ENCODE measurements around the gene WDR33.
"Not testable (repeated sequence)": the region's sequence is repeated elsewhere in the genome, so short reads cannot be mapped to it uniquely, and the experiment has no call there.

Gene WDR33

DNA sequence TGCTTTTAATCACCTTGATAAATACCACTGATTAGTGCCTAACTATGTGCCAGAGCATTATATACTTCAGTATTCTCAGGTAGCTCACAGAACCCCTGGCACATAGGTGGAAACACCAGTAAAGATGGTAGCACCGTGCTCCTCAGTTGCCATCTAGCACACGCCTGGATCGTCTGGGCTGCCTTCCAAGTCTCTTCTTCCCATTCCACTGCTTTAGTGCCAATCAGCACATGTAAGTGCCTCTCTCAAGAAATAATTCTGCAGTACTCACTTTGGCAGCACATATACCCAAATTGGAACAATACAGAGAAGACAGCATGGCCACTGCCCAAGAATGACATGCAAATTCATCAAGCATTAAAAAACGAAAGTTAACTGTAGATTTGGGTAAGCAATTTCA lies 34.0 kb upstream of the WDR33 start:
- DNase-seq (ENCODE audit: low read depth, low spot score), result no peak
- Histone ChIP-seq H3K9me3 (ENCODE audit: insufficient read depth, low read length) (no peaks in the 10 kb centered on the region), H3K4me1 (ENCODE audit: insufficient read depth, insufficient read length) (no peaks in the 10 kb centered on the region), H3K4me3 (ENCODE audit: insufficient read length, low read depth) (no peak overlapping the region), H3K9ac (ENCODE audit: insufficient read length, low read depth) (no peak overlapping the region), H3K36me3 (ENCODE audit: insufficient read depth, insufficient read length, low read length) (peaks cover 55% of the 10 kb centered on the region), H3K27me3 (ENCODE audit: insufficient read depth, insufficient read length) (no peaks in the 10 kb centered on the region)
- TF ChIP-seq SUZ12 (IDR thresholded peaks at IDR 0.05; ENCODE audit: extremely low read depth, insufficient read depth, insufficient read length) (no peak), YY1 (IDR thresholded peaks at IDR 0.05; ENCODE audit: insufficient read depth, insufficient read length) (no peak), ZNF274 (IDR thresholded peaks at IDR 0.05; ENCODE audit: low read depth, low read length) (no peak)

GRCh38 chr2:127843677-127844076 lies 32.7 kb upstream of the WDR33 start:
- Histone ChIP-seq H3K4me3 (ENCODE audit: insufficient read length, low read depth) (no peak overlapping the region), H3K4me1 (ENCODE audit: insufficient read depth, insufficient read length) (no peaks in the 10 kb centered on the region), H3K27me3 (ENCODE audit: insufficient read depth, insufficient read length) (no peaks in the 10 kb centered on the region), H3K36me3 (ENCODE audit: insufficient read depth, insufficient read length, low read length) (peaks cover 42% of the 10 kb centered on the region), H3K9me3 (ENCODE audit: insufficient read depth, low read length) (no peaks in the 10 kb centered on the region), H3K9ac (ENCODE audit: insufficient read length, low read depth) (no peak overlapping the region)
- DNase-seq (ENCODE audit: low read depth, low spot score), result no peak
- TF ChIP-seq ZNF274 (IDR thresholded peaks at IDR 0.05; ENCODE audit: low read depth, low read length) (no peak), YY1 (IDR thresholded peaks at IDR 0.05; ENCODE audit: insufficient read depth, insufficient read length) (no peak), SUZ12 (IDR thresholded peaks at IDR 0.05; ENCODE audit: extremely low read depth, insufficient read depth, insufficient read length) (no peak)

DNA sequence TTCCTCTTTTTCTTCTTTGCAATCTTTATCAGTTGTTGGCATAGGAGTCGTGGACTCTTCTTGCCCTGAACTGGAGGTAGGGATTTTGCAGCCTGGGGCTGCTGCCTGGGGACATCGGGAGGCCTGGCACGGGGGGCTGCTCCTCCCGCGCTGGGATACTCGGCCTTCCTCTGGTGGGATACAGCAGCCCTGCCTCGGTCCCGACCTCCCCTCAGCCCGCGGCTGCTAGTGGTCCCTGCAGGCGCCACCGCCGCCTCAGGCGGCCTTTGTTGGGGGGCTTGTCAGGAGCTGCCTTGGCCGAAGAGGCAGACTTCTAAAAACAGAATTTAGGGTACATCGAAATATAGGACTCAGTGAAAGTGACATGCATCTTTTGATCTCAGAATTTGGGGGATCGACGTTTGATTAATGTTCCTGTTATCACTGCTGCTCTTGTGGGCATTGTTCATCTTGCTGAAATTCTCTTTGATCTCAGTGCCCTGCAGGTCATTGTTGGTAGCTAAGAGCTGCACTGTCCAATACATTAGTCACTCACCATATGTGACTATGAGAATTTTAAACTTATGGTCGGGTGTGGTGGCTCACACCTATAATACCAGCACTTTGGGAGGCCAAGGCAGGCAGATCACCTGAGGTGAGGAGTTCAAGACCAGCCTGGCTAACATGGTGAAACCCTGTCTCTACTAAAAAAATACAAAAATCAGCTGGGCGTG lies 30.7 kb upstream of the WDR33 start:
- Histone ChIP-seq H3K4me3 (ENCODE audit: insufficient read length, low read depth) (no peak overlapping the region), H3K36me3 (ENCODE audit: insufficient read depth, insufficient read length, low read length) (peaks cover 23% of the 10 kb centered on the region), H3K4me1 (ENCODE audit: insufficient read depth, insufficient read length) (no peaks in the 10 kb centered on the region), H3K9me3 (ENCODE audit: insufficient read depth, low read length) (no peaks in the 10 kb centered on the region), H3K27me3 (ENCODE audit: insufficient read depth, insufficient read length) (no peaks in the 10 kb centered on the region), H3K9ac (ENCODE audit: insufficient read length, low read depth) (no peak overlapping the region)
- TF ChIP-seq YY1 (IDR thresholded peaks at IDR 0.05; ENCODE audit: insufficient read depth, insufficient read length) (no peak), SUZ12 (IDR thresholded peaks at IDR 0.05; ENCODE audit: extremely low read depth, insufficient read depth, insufficient read length) (no peak), ZNF274 (IDR thresholded peaks at IDR 0.05; ENCODE audit: low read depth, low read length) (no peak)
- DNase-seq (ENCODE audit: low read depth, low spot score), result no peak

GRCh38 chr2:127840893-127841292 lies 29.9 kb upstream of the WDR33 start:
- no peaks in the 10 kb centered on the region for H3K27me3 ChIP-seq (ENCODE audit: insufficient read depth, insufficient read length)
- no peaks in the 10 kb centered on the region for H3K4me1 ChIP-seq (ENCODE audit: insufficient read depth, insufficient read length)
- peaks cover 16% of the 10 kb centered on the region for H3K36me3 ChIP-seq (ENCODE audit: insufficient read depth, insufficient read length, low read length)
- no peak for DNase-seq (ENCODE audit: low read depth, low spot score)
- H3K9ac ChIP-seq (ENCODE audit: insufficient read length, low read depth), result no peak overlapping the region
- TF ChIP-seq YY1 (IDR thresholded peaks at IDR 0.05; ENCODE audit: insufficient read depth, insufficient read length) (no peak), SUZ12 (IDR thresholded peaks at IDR 0.05; ENCODE audit: extremely low read depth, insufficient read depth, insufficient read length) (no peak), ZNF274 (IDR thresholded peaks at IDR 0.05; ENCODE audit: low read depth, low read length) (no peak)
- H3K4me3 ChIP-seq (ENCODE audit: insufficient read length, low read depth), result no peak overlapping the region
- H3K9me3 ChIP-seq (ENCODE audit: insufficient read depth, low read length), result no peaks in the 10 kb centered on the region

- Histone ChIP-seq H3K36me3 (ENCODE audit: insufficient read depth, insufficient read length, low read length) (no peaks in the 10 kb centered on the region), H3K27me3 (ENCODE audit: insufficient read depth, insufficient read length) (peaks cover 2% of the 10 kb centered on the region), H3K9me3 (ENCODE audit: insufficient read depth, low read length) (no peaks in the 10 kb centered on the region), H3K9ac (ENCODE audit: insufficient read length, low read depth) (no peak overlapping the region), H3K4me3 (ENCODE audit: insufficient read length, low read depth) (no peak overlapping the region), H3K4me1 (ENCODE audit: insufficient read depth, insufficient read length) (peaks cover 3% of the 10 kb centered on the region)
- no peak for TF ChIP-seq YY1 (IDR thresholded peaks at IDR 0.05; ENCODE audit: insufficient read depth, insufficient read length)
- no peak for TF ChIP-seq SUZ12 (IDR thresholded peaks at IDR 0.05; ENCODE audit: extremely low read depth, insufficient read depth, insufficient read length)
- no peak for TF ChIP-seq ZNF274 (IDR thresholded peaks at IDR 0.05; ENCODE audit: low read depth, low read length)
- no peak for DNase-seq (ENCODE audit: low read depth, low spot score)
These were observed 24.0 kb upstream of the WDR33 start for GRCh38 chr2:127834951-127835350.

GRCh38 chr2:127829845-127830246 lies 18.9 kb upstream of the WDR33 start:
- peaks cover 2% of the 10 kb centered on the region for H3K27me3 ChIP-seq (ENCODE audit: insufficient read depth, insufficient read length)
- DNase-seq (ENCODE audit: low read depth, low spot score), result peak; percentile 77
- H3K36me3 ChIP-seq (ENCODE audit: insufficient read depth, insufficient read length, low read length), result no peaks in the 10 kb centered on the region
- peaks cover 3% of the 10 kb centered on the region for H3K4me1 ChIP-seq (ENCODE audit: insufficient read depth, insufficient read length)
- H3K9ac ChIP-seq (ENCODE audit: insufficient read length, low read depth), result peak overlapping the region; percentile 5
- peaks cover 40% of the 10 kb centered on the region for H3K9me3 ChIP-seq (ENCODE audit: insufficient read depth, low read length)
- no peak overlapping the region for H3K4me3 ChIP-seq (ENCODE audit: insufficient read length, low read depth)
- no peak for TF ChIP-seq SUZ12 (IDR thresholded peaks at IDR 0.05; ENCODE audit: extremely low read depth, insufficient read depth, insufficient read length)
- TF ChIP-seq YY1 (IDR thresholded peaks at IDR 0.05; ENCODE audit: insufficient read depth, insufficient read length), result no peak
- no peak for TF ChIP-seq ZNF274 (IDR thresholded peaks at IDR 0.05; ENCODE audit: low read depth, low read length)

GRCh38 chr2:127826708-127827107 lies 15.7 kb upstream of the WDR33 start:
- peaks cover 41% of the 10 kb centered on the region for H3K9me3 ChIP-seq (ENCODE audit: insufficient read depth, low read length)
- not testable (repeated sequence) for H3K36me3 ChIP-seq (ENCODE audit: insufficient read depth, insufficient read length, low read length); H3K9ac ChIP-seq (ENCODE audit: insufficient read length, low read depth); H3K4me3 ChIP-seq (ENCODE audit: insufficient read length, low read depth); H3K4me1 ChIP-seq (ENCODE audit: insufficient read depth, insufficient read length); H3K27me3 ChIP-seq (ENCODE audit: insufficient read depth, insufficient read length); DNase-seq (ENCODE audit: low read depth, low spot score)
